Heart left ventricle (tissue), 16 donors: ENCODE results near the gene XXYLT1. TPM values are rescaled to one million over a fixed set of nuclear protein-coding genes. Genes with fewer than 3 reads are reported as not detected.
"Not testable (repeated sequence)": the region's sequence is repeated elsewhere in the genome, so short reads cannot be mapped to it uniquely, and the experiment has no call there.

ENCODE experiments used
- ATAC-seq, 4 donors: fragments of 200-7000 bp; cut with Tn5 transposase; one replicate each; pipeline ENCODE4 v1.9.1; 2020 to 2022; ENCODE audit warnings: moderate library complexity in 4 of 4, mild to moderate bottlenecking in 3 of 4, moderate number of reproducible peaks in 1 of 4
- DNase-seq, 5 donors: peaks; one replicate each; pipeline ENCODE4 v3.0.0-alpha.2; 2020
- H3K27ac ChIP-seq, 12 donors: fragments of 200-600 bp; sonication (generic) in 4 of 12; one replicate each; pipeline versions ENCODE4 v1.5.0 to v1.8.0; 2016 to 2022; ENCODE audit warnings: mild to moderate bottlenecking in 2 of 12
- H3K27me3 ChIP-seq, 9 donors: fragments of 200-600 bp; sonication (generic) in 2 of 9; one replicate each; pipeline versions ENCODE4 v1.5.1 to v1.8.0; 2016 to 2022; ENCODE audit warnings: mild to moderate bottlenecking in 3 of 9
- H3K36me3 ChIP-seq, 9 donors: fragments of 200-600 bp; sonication (generic) in 2 of 9; one replicate each; pipeline versions ENCODE4 v1.5.0 to v1.8.0; 2018 to 2022; ENCODE audit warnings: mild to moderate bottlenecking in 2 of 9
- H3K4me1 ChIP-seq, 12 donors: fragments of 200-600 bp; sonication (generic) in 4 of 12; one replicate each; pipeline versions ENCODE4 v1.5.0 to v1.8.0; 2016 to 2022; ENCODE audit warnings: mild to moderate bottlenecking in 3 of 12
- H3K4me3 ChIP-seq, 12 donors: fragments of 200-600 bp; sonication (generic) in 4 of 12; one replicate each; pipeline versions ENCODE4 v1.5.0 to v1.8.0; 2017 to 2022; ENCODE audit warnings: mild to moderate bottlenecking in 9 of 12, moderate library complexity in 4 of 12
- H3K9me3 ChIP-seq, 12 donors: fragments of 200-600 bp; sonication (generic) in 4 of 12; one replicate each; pipeline versions ENCODE4 v1.5.0 to v1.8.0; 2016 to 2022; ENCODE audit warnings: mild to moderate bottlenecking in 1 of 12
- POLR2A ChIP-seq, 2 donors: fragments of 450-650 bp; IDR thresholded peaks; one replicate each; pipeline ENCODE4 v1.6.1; 2017; ENCODE audit warnings: antibody characterized with exemption in 2 of 2, mild to moderate bottlenecking in 2 of 2, moderate library complexity in 2 of 2
- WGBS, 4 donors: extraction: QIAGEN DNeasy Blood & Tissue Kit in 2 of 4; methylation state at CpG; one replicate each; pipeline versions ENCODE4 v1.1.5 to v1.1.7; 2013 to 2018; 5-methylcytosine and 5-hydroxymethylcytosine counted together
- intact Hi-C, 10 donors: fragments of 100-400 bp; cut with DNase I; formaldehyde crosslinking; loops; one replicate each; pipeline versions ENCODE4 v1.11.1 to v1.14.2; 2022
- polyA plus RNA-seq, 2 donors: library from polyadenylated mRNA; stranded (reverse); fragments of 200-250 nt; gene quantifications; one replicate each; pipeline ENCODE4 v1.2.3, GENCODE V29; 2013
- total RNA-seq, 9 donors: library from RNA; depleted of rRNA in 2 of 9; stranded (reverse); fragments of >200 nt in 2 of 9; fragmentation: NEBNext Ultra II Directional in 3 of 9; extraction: Animal tissue kit (Norgen Biotek cat#: 25700) in 3 of 9; gene quantifications; one replicate each; pipeline versions ENCODE4 v1.1.0 to v1.2.4, GENCODE V29; 2016 to 2023
- TF ChIP-seq, protein P1 (sequence below), 12 donors: fragments of 200-600 bp; sonication (generic) in 4 of 12; IDR thresholded peaks; one replicate each; pipeline versions ENCODE4 v1.5.0 to v1.8.0; 2018 to 2022; ENCODE audit warnings: antibody characterized with exemption in 12 of 12, mild to moderate bottlenecking in 5 of 12
- donor health status: ischemic (EF 13 %, LVEDD 7.1; RV severe dilation, severe dysfunction).
- donor health status: healthy with polysubstance abuse.
- donor health status: DM: no; HTN: yes; CAD: no.
- donor health status: DM: no; HTN: no; CAD: no.
- donor health status: ischemic (EF 25% LVEDD 6.9; RV normal size, moderate dysfunction).
- donor health status: ischemic (EF 25% LVEDD 5.7; RV mildly dilated, moderate dysfunction).
- donor health status: healthy.
- donor health status: DM: yes; HTN: yes; CAD: no.
- donor health status: ischemic (EF 35%, LVEDD 5.7; RV mildly dilated, moderate dysfunction).
- donor health status: nonischemic (EF 11% LVEDD 7.7; RV severe dilation, severe dysfunction).
- donor health status: DM: yes; HTN: yes; CAD: no.
- donor health status: PGD.
- donor health status: ischemic (EF 29% LVEDD 5.4; RV normal size, mild dysfunction).
- donor health status: nonischemic (EF 23%, LVEDD 6.1; RV moderate dilation, normal function).

The XXYLT1 gene
- total and polyA plus RNA-seq, 11 donors: 1.9 to 8.6 (median 4.8) TPM

DNA sequence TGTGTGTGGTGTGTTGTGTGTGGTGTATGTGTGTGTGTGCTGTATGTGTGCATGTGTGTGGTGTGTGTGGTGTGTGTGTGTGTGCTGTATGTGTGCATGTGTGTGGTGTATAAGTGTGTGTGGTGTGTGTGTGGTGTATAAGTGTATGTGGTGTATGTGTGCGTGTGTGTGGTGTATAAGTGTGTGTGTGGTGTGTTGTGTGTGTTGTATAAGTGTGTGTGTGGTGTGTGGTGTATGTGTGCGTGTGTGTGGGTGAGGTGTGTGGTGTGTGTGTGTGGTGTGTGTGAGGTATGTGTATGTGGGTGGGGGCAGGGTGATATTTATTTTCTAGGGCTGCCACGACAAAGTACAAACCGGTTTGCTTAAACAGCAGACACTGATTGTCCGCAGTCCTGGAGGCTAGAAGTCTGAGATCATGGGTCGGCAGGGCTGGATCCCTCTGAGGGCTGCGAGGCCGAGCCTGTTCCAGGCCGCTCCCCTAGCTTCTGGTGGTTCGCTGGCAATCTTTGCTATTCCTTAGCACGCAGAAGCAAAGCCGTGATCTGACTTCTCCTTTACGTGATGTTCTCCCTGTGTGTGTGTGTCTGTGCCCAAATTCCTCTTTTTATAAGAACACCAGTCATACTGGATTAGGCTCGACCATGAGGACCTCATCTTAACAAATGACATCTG, 160.2 kb downstream of the XXYLT1 start:
- peak in 4 of 5 donors; percentile 44 to 75 (median 64) for DNase-seq
- 64 to 72% (median 69%) methylated on average over 14 of the region's 14 CpGs for WGBS, 4 donors
- intact Hi-C loops: loop anchor here in 2 of 10 donors (5.0 to 10.0 kb wide), 2 partner anchors 142 to 144 kb away; no protein-coding TSS in a partner anchor

DNA sequence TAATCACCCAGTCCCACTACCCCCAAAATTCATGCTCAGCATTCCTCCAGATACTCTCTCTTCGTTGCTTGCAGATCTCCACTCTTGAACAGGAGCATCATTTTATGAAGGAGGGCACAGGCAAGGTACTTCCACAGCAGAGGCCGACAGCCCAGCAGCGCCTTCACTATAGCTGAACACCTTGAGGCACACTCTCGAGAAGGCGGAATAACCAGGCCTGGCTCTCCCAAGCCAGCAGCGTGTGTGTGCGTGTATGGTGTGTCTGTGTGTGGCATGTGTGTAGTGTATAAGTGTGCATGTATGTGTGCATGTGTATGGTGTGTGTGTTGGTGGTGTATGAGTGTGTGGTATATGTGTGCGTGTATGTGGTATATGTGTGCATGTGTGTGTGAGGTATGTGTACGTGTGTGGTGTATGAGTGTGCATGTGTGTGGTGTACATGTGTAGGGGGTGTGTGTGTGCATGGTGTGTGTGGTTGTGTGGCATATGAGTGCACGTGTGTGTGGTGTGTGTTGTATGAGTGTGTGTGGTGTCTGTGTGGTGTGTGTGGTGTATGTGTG, 161.8 kb downstream of the XXYLT1 start:
- 86 to 92% (median 91%) methylated on average over 10 of the region's 10 CpGs for WGBS, 4 donors
- Histone ChIP-seq H3K9me3 (no peaks in the 10 kb centered on the region), H3K27me3 (no peaks in the 10 kb centered on the region), H3K27ac (no peak overlapping the region), H3K4me3 (no peak overlapping the region), H3K4me1 (peaks cover 0 to 21% (median 7%) of the 10 kb centered on the region in 12 donors), H3K36me3 (no peaks in the 10 kb centered on the region)
- ATAC-seq (no peak), DNase-seq (no peak)
- intact Hi-C loops: loop anchor here in 5 of 10 donors (5.0 to 10.0 kb wide), 8 partner anchors 107 to 427 kb away; no protein-coding TSS in a partner anchor
- TF ChIP-seq, protein P1, sequence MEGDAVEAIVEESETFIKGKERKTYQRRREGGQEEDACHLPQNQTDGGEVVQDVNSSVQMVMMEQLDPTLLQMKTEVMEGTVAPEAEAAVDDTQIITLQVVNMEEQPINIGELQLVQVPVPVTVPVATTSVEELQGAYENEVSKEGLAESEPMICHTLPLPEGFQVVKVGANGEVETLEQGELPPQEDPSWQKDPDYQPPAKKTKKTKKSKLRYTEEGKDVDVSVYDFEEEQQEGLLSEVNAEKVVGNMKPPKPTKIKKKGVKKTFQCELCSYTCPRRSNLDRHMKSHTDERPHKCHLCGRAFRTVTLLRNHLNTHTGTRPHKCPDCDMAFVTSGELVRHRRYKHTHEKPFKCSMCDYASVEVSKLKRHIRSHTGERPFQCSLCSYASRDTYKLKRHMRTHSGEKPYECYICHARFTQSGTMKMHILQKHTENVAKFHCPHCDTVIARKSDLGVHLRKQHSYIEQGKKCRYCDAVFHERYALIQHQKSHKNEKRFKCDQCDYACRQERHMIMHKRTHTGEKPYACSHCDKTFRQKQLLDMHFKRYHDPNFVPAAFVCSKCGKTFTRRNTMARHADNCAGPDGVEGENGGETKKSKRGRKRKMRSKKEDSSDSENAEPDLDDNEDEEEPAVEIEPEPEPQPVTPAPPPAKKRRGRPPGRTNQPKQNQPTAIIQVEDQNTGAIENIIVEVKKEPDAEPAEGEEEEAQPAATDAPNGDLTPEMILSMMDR (IDR thresholded peaks at IDR 0.05): no peak
- no peak for TF ChIP-seq POLR2A (IDR thresholded peaks at IDR 0.05)

More for the DNA sequence above, 160.2 kb downstream of the XXYLT1 start:
- no peaks in the 10 kb centered on the region for H3K27me3 ChIP-seq
- TF ChIP-seq, protein P1 (IDR thresholded peaks at IDR 0.05): no peak
- TF ChIP-seq POLR2A (IDR thresholded peaks at IDR 0.05): no peak
- H3K9me3 ChIP-seq: no peaks in the 10 kb centered on the region
- H3K27ac ChIP-seq: peak overlapping the region in 3 of 12 donors; percentile 10 to 46 (median 29)
- H3K4me3 ChIP-seq: no peak overlapping the region
- no peaks in the 10 kb centered on the region for H3K36me3 ChIP-seq
- peak; percentile 23 to 74 (median 66) for ATAC-seq
- peaks cover 0 to 20% (median 7%) of the 10 kb centered on the region in 12 donors for H3K4me1 ChIP-seq

DNA sequence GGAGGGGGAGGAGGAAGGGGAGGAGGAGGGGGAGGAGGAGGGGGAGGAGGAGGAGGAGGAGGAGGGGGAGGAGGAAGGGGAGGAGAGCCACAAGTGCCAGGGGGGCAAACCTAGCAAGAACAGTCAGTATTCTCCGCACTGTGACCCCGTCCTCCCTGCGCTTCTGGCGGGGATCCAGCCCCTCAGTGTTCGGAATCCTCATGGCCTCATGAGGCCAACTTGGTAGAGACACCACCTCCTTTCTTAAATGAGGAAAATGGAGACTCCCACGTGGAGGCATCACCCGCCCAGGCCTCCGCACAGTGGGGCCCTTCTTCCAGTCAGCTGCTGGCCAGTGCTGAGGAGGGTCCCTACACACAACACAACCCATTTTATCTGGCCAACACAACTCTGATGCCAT, 163.4 kb downstream of the XXYLT1 start:
- whole genome bisulfite sequencing, 4 donors: 87 to 93% (median 87%) methylated on average over 8 of the region's 8 CpGs
- no peak for ATAC-seq
- intact Hi-C loops: loop anchor here in 9 of 10 donors (2.0 to 10.0 kb wide), 10 partner anchors 105 to 425 kb away; no protein-coding TSS in a partner anchor

DNA sequence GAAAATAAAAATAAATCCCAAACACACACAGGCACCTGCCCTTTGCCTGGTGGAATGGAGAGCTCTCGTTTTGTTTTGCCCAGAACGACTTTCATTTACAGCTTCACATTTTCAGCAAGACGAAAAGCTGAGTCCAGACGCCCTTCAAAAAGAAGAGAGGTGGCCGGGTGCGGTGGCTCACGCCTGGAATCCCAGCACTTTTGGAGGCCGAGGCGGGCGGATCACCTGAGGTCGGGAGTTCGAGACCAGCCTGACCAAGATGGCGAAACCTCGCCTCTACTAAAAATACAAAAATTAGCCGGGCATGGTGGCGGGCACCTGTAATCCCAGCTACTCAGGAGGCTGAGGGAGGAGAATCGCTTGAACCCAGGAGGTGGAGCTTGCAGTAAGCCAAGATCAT, 163.9 kb downstream of the XXYLT1 start:
- intact Hi-C loops: loop anchor here in 9 of 10 donors (2.0 to 10.0 kb wide), 10 partner anchors 104 to 425 kb away; no protein-coding TSS in a partner anchor
- H3K4me1 ChIP-seq: peaks cover 2 to 40% (median 17%) of the 10 kb centered on the region in 12 donors
- 85 to 89% (median 88%) methylated on average over 17 of the region's 17 CpGs for WGBS, 4 donors
- not testable (repeated sequence) for H3K9me3 ChIP-seq, H3K27me3 ChIP-seq, H3K36me3 ChIP-seq, H3K27ac ChIP-seq, ATAC-seq, H3K4me3 ChIP-seq, DNase-seq

More for the DNA sequence above, 163.4 kb downstream of the XXYLT1 start:
- no peak overlapping the region for H3K27ac ChIP-seq
- TF ChIP-seq, protein P1 (IDR thresholded peaks at IDR 0.05): no peak
- TF ChIP-seq POLR2A (IDR thresholded peaks at IDR 0.05): no peak
- no peaks in the 10 kb centered on the region for H3K9me3 ChIP-seq
- no peaks in the 10 kb centered on the region for H3K27me3 ChIP-seq
- H3K36me3 ChIP-seq: no peaks in the 10 kb centered on the region
- DNase-seq: no peak
- peaks cover 2 to 35% (median 12%) of the 10 kb centered on the region in 12 donors for H3K4me1 ChIP-seq
- no peak overlapping the region for H3K4me3 ChIP-seq
